GM18520 (cell line): Measurements from ENCODE around the gene GCK.

ENCODE experiments used
- ATAC-seq: cut with Tn5 transposase; IDR thresholded peaks from one replicate; pipeline ENCODE4 v1.9.1; 2021; ENCODE audit not compliant: unreplicated experiment

The GCK gene

DNA sequence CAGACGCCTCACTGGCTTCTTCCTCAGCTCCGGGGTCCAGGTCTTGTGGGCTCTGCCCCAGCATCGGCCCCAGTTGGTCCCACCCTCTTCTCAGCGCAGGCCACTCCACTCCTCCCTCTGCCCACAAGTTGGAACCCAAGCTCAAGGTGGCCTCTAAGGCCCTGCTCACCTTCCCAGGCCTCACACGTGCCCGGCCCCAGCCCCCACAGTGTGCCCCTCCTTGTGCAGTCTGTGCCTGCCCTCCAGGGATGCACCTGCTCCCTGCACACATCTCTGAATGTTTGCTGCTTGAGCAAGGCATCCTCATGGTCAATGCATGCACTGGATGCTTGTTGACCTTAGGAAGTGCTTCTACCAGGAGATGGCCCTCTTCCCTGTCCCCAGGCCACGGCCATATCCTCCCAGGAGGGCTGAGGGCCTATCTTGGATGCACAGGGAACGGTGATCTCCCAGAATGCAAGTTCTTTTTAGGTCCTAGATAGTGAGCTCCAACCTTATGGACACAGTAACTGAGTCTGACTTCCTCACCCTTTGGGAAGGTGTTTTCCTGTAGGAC is 92.8 kb downstream of the GCK start:
- ATAC-seq, result no peak

DNA sequence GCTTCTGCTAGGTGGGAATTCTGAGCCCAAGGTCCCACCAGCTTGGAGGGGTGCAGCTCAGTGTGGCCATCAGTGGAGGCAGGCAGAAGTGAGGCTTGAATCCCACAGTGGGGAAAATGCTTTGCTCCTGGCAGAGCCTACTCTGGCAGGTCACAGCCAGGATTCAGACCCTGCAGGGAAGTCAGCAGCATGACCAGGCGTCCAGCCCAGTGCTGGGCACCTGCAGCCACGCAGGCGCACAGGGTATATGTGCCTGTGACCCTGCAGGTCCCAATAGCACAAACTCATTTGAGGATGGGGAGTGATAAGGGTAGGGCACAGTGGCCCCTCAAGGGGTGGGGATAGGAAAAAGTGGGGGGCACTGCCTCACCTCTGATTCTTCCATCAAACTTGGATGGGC is 93.5 kb downstream of the GCK start:
- ATAC-seq, result no peak

GRCh38 chr7:44094883-44095592 is 94.2 kb downstream of the GCK start:
- no peak for ATAC-seq

DNA sequence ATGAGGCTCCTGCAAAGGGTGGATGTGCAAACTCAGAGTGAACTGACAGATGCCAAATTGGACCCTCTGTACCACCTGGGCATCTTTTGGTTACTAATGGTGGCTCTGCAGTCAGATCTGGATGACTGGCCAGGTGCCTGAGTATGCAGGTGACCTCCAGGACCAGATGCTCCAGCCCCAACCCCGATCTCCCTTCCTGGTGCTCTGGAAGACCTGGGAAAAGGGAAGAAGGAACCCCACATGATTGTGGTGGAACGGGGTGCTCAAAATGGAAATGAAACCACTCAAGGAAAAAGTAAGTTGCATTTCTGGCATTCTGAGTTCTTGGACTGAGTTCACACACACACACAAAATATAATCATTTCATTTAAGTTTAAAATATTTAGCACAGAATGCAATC is 94.9 kb downstream of the GCK start:
- no peak for ATAC-seq
